ENCODE results near the gene NATD1.

Gene NATD1

DNA sequence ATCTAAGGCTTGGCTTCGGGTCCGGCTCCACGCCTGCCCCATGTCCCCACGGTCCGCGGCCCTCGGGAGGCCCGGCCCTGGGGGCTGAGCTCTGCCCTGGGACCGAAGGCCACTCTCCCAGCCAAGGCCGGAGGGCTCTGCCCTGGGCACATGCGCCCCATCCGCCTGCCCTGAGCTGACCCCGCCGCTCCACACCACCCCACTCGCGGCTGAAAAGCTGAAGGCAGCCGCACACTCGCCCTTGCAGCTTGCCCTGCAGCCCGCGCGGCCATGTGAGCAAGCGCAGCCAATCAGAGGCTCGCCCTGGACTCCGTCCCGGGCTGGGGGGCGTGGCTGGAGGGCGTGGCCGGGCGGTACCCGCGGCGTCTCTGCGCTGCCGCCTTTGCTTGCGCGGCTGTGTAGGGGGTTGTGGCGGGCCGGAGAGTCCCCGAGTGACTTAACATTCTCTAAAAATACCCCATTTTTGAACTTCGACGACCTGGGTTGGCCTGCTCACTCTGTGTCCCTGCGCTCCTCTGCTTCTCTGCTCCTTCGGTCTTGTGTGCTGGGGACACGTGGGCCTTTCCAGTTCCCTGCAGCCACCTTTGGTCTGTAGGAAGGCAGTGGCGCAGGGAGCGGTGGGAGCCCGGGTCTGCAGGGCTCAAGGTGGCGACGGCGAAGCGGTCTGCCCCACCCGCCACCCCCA, 22.5 kb upstream of the NATD1 start:
- DNase-seq (ENCODE audit: low read depth): no peak

DNA sequence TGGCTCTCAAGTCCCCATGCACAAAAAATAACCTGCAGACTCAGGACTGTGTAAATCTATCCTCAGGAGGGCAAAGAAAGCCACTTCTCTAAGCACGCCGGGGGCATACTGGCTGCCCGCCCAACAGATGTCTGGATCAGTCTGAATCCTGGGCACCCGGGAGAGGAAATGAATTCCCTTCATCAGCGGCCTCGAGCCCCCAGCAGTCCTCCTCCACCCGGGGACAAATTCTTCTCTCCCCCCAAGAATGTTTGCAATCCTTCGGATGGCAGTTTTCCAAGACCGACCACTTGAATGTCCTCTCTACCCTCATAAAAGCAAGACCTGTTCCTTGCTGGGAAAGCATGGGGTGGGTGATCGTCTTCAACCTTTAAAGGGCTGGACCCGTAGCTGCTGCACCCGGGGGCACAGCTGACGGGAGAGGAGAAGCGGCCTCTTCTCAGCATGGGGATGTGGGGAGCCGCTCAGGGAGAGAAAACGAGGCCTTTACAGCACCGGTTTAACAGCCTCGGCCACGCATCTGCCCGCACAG, 21.9 kb upstream of the NATD1 start:
- no peak for DNase-seq (ENCODE audit: low read depth)

DNA sequence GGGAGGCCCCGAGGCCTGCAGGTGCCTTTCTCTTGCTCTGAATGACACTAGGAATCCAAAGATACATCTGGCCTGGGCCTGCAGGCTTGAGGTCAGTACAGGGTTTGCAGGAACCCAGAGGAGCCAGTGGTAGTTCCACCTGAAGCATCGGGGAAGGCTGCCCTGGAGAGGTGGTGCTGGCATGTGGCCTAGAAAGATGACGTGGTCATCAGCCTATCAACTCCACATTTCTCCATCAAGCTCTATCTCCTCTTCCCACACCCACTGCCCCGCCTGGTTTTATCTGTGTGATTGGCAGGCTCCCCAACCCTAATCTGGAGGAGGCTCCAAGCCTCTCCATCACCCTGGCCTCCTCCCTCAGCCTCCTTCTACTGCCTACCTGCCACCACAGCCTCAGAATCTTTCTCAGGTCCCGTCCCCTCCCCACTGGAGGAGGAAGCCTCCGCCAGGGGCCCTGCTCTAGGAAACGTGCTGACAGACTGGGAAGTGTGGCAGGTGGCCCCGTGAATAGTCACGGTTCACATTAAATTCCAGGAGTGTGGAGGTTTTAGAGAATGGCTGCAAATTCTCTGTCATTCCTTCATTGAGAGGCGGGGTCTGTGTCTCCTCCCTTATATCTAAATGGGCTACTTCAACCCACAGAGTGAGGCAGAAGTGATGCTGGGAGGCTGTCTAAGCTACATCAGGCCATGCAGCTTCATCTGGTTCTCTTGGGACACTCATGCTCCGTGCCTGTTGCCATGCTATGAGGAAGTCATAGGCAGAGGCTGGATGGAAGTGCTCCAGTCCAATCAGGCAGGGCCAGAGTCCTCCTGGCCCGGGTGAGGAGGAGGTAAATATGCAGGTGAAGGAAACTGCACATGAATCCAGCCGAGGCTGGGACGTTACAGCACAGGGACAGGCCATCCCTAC, 19.9 kb upstream of the NATD1 start:
- DNase-seq (ENCODE audit: low read depth): no peak

DNA sequence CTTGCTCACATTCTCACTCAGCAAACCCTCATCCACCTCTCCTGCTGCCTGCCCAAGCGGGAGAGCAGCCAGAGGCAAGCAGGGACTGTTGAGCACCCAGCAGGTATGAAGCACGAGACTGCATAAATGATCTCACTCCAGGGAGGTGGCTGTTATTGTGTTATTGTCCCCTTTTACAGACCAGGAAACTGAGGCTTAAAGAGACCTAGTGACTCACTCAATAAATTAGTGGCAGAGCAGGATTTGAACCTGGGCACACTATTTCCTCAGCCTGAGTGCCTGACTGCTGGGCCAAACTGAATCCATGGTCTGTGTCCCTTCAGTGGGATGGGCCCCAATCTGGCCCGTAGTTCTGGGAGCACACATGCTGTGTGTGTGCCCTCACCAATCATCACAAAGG, 19.0 kb upstream of the NATD1 start:
- no peak for DNase-seq (ENCODE audit: low read depth)

DNA sequence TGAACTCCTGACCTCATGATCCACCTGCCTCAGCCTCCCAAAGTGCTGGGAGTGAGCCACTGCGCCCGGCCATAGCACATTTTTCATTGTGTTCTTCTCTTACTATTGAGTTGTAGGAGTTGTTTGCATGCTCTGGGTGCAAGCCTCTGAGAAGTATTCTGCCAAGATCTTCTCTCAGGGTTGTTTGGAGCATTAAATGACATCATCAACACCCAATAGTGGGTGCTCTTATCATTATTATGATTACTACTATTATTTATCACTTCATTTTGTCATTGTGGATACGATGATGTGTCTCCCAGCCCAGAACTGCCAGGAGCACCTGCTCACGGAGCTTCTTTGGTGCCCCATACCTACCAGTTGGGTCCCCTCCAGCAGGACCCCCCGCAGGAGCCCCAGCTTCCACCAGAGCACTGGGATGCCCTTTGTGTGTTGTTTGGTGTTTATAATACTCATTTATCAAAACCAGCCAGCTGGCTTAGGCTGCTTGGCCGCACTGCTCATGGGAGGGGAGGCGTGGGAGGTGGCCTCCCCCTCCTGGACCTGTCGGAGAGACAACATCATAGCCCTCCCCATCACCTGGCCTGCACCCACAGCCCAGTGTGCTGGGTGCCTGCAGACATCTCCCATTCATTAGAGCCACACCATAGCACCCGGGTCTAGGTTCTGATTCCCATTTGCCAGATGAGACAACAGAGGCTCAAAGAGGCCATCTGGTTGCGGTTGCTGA, 18.4 kb upstream of the NATD1 start:
- no peak for DNase-seq (ENCODE audit: low read depth)

DNA sequence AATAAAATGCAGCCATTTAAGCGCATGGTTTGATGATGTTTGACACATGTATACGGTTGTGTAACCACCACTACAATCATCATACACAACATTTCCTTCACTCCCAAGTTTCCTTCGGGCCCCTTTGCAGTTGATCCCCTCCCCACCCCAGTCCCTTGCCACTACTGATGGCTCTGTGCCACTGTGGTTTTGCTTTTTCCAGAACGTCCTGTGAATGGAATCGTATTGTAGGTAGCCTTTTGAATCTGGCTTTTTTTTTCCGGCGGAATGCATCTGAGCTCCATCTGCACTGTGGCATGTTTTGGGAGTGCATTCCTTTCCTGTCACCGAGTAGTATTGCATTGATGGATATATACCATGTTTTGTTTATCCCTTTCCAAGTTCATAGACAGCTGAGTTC, 16.2 kb upstream of the NATD1 start:
- DNase-seq (ENCODE audit: low read depth): no peak

DNA sequence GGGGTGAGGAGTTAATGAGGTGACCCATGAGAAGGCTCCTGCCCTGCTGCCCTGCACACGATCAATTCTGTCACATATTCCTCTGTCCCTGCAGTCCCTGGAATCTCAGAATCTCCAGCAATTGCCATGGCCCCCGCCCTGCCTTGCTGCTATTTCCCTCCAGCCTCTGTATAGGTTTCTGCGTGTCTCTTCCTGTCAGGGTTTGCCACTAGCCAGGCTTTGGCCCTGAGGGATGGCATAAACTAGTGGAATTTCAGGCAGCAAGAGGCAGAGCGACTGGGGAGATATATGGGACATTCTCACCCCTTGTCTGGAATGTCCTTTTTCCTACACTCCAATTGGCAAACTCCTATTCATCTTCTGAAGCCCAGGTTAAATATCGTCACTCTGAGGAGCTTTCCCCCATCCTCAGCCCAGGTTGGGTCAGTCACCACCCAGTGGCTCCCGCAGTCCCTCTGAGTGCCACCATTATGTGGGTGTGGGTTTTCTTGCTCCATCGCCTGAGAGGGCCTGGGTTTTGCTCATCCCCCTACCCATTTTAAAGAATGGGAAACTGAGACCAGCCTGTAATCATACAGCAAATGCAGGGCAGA, 15.5 kb upstream of the NATD1 start:
- no peak for DNase-seq (ENCODE audit: low read depth)

DNA sequence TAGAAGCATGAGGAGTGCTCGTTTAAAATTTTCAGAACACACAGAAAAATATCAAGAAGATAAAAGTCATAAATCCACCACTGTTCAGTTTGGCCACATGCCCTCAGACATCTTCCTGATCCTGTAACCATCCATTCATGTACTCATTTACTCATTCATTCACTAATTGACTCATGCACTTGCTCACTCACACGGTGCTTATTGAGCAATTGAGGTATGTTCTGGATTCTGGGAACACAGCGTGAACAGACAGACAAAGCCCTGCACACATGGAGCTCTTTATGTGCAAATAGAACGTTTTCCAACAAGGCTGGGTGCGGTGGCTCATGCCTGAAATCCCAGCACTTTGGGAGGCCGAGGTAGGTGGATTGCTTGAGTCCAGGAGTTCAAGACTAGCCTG, 10.2 kb upstream of the NATD1 start:
- no peak for DNase-seq (ENCODE audit: low read depth)

DNA sequence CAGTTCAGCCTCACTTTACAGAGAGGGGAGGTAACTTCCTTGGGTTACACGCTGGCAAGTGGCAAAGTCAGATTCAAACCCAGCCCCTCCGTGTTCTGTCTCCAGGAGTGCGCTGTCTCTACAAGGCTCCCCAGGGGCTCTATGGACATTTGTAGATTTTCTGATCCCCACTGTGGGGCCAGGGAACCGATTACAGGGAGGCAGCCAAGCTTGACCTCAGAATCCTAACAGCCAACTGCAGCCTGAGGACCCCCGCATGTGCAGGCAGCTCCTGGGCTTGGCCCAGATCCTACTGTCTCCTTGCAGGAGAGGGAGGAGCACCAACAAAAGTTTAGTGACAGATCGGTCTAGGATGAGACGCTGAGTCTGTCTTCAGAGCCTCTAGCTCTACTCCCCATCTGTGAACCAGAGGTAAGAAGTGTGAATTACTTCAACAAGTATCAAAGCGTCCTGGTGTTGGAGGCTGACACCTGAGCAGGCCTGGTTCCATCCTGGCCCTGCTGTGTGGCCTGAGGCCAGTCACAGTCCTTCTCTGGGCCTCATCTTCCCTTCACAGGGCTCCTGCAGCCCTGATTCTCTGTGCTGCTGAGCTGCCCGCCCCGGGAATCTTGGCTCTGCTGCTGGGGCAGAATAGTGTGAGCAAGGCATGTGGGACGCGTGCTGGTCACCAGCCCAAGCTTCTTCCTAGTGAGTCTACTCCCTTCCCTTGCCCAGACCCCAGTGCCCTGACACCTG, 9.2 kb upstream of the NATD1 start:
- no peak for DNase-seq (ENCODE audit: low read depth)

DNA sequence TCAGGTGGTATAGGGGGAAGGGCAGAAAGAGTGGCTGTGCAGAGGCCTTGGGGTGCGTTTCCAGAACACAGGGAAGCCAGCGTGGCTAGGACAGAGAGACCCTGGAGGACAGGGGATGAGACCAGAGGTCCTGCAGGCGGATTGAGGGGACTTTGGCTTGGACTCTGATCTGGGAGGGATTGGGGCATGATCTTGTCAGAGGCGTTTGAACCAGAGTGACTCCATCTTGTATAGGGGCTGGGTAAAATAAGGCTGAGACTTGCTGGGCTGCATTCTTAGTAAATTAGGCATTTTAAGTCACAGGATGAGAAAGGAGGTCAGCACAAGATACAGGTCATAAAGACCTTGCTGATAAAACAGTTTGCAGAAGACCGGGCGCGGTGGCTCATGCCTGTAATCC, 5.4 kb upstream of the NATD1 start:
- no peak for DNase-seq (ENCODE audit: low read depth)

DNA sequence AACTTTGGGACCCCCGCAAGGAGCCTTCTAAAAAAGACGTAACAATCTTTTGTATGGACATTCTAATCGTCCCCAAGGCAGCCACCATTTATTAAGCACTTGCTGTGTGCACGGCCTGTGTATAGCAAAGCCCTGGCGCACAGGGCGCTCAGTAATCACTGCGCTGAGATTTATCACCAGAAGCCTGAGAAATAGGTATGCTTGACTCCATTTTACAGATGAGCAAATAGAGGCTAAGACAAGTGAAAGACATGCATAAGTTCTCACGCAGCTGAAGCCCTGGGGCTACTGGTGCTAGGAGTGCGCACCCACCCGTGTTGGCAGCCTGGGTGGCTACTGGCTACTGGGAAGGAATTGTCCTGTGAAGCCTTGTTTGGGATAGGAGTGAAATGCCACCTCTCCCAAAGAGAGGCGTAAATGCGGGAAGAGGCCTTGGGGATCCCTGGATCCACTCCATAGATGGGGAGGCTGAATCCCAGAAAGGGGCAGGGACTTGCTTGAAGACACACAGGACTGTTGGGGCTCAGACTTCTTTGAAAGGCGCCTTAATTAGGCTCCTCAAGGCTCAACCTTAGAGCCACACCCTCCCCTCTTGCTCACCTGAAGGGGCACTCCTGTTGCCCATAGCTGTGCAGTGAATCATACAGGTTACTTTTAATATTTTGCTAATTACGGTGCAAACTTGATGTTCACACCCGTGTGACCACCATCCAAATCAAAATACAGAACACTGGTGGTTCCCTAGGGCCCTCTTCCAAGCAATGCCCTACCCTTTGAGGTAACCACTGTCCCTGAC, 634 bp upstream of the NATD1 start:
- DNase-seq (ENCODE audit: low read depth): no peak

DNA sequence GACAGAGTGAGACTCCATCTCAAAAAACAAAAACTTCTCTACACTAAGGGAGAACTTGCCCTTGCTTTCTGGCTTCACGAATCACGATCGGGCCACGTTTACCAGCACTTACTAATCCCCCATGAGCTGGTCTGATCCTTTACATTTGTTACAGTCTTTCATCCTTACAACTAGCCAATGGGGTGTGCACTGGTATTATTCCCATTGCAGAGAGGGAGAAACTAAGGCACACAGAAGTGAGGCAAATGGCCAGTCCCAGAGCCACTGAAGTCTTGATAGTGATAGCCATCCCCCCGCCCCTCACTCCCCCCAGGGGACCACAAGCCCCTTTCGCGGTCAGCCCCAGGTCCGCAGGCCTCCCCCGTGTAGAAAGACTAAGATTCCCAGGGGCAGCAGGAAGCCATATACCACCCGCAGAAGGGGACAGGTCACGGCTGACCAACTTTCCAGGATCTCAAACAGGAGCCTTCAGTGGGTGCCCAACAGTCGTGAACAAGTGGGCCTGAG, 868 bp downstream of the NATD1 start:
- no peak for DNase-seq (ENCODE audit: low read depth)

DNA sequence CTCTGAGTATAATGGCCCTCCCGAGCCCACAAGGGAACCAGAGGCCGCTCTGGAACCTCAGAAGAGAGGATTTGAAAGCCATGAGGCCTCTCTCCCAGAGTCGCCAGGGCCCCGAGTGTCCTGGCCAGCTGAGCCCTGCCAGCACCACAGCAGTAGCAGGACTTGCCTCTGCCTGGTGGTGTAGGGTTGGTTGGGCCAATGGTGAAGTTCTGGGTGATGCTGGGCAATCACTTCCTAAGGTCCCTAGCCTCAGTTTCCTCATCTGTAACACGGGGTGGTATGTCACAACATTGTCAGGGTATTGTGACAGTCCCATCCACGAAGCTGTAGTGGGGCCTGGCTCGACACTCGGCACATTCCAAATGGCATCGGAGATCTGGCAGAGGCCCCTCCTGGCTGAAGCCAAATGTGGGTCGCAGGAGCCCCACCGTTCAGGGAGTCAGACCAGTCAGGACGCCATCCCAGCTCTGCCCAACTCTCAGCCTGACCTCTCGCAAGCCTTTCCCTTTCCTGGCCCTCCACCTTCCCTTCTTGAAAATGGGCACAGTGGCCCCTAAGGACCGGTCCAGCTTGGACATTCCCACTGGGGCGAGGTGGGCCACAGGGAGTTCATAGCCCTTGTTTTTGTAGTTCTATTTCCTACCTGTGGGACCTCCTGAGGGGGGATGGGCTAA, 1.7 kb downstream of the NATD1 start:
- DNase-seq (ENCODE audit: low read depth): no peak

DNA sequence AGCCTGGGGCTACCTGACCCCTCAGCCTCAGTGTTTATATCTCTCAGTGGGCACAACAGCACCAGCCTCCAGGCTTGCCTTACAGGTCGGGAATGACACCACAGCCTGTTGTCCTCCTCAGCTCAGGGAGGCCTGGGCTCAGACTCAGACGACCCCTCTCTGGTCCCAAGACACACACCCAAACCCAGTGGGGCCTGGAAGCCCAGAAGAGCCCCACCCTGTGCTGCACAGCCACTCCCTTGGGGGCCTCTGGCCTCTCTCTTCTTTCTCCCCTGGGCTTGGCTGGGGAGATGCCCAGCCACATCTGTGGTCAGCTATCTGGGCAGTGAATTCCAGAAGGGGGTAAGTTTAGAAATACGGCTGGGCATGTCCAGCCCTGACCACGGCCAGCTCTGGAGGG, 2.4 kb downstream of the NATD1 start:
- no peak for DNase-seq (ENCODE audit: low read depth)

DNA sequence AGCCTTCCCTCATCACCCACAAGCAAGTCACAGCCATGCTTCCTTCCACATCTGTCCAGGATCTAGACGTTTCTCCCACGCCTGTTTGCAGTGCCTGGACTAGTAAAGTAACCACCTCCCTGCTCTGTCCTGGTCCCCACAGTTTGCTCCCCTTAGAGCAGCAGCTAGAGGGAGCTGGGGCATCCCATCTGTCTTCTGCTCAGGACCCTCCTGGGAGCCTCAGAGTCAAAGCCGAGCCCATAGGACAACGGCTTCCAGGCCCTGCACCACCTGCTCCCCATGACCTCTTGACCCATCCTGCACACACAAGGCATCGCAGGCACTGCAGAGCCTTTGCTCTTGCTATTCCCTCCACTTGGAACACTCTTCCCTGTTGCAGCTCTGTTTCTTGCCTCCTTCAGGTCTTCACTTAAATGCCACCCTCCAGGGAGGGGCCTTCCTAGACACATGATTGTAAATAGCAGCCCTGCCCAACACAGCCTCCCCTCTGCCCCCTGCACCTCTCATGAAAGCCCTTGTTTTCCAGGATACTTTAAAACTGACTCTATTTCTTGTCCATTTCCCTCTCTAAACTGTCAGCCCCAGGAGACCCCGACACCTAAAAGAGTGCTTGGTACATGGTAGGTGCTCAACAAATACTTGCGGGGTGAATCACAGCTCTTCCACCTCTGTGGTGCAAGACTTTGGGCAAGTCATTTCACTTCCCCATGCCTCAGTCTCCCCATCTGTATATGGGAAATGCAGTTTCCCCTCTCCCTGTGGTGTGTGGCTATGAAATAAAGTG, 3.1 kb downstream of the NATD1 start:
- no peak for DNase-seq (ENCODE audit: low read depth)

DNA sequence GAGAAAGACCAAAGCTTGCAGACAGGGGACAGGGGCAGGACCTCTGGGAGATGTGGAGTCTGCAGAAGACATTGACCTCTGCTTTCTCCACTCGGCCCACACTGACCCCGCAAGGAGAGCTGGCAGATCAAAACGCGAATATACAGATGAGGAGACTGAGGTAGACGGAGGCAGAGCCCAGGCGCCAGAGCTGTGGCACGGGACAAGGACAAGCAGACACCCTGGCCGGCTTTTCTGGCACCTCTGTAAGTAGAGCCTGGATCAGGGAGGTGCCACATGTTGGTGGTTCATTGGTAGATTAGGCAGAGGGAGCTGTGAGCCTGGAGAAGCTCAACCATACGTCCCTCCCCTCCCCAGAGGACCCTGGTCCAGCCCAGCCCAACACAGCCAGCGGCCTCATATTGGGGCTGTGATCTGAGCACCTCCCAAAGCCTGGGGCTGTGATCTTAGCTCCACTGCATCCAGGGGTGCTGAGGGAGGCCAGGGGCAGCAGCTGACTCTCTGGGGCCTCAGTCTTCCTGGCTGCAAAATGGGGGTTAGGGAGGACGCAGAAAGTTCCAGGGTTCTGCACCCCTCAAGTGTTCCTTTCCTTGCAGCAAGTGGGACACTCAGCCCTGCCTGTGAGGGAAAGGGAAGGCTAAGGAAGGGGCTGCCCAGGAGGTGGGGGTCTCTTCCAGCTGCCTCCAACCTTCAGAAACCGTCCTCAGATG, 4.0 kb downstream of the NATD1 start:
- no peak for DNase-seq (ENCODE audit: low read depth)

DNA sequence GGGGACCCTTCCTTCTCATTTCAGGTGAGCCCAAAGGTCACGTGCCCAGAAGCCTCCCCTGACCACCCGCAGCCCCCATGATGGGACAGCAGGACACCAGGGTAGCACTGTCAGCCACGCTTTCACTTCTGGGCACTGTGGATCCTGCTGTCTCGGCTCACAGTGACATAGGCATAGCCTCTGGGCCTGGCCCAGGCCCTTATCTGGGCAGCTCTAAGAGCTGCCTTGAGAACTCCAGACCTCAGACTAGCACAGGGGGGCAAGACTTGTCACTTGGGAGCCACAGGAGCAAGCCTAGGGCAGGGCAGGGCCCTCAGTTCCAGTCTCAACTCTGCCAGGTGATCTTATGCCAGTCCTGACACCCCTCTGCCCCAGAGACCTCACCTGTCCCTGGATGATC, 4.7 kb downstream of the NATD1 start:
- DNase-seq (ENCODE audit: low read depth): no peak

DNA sequence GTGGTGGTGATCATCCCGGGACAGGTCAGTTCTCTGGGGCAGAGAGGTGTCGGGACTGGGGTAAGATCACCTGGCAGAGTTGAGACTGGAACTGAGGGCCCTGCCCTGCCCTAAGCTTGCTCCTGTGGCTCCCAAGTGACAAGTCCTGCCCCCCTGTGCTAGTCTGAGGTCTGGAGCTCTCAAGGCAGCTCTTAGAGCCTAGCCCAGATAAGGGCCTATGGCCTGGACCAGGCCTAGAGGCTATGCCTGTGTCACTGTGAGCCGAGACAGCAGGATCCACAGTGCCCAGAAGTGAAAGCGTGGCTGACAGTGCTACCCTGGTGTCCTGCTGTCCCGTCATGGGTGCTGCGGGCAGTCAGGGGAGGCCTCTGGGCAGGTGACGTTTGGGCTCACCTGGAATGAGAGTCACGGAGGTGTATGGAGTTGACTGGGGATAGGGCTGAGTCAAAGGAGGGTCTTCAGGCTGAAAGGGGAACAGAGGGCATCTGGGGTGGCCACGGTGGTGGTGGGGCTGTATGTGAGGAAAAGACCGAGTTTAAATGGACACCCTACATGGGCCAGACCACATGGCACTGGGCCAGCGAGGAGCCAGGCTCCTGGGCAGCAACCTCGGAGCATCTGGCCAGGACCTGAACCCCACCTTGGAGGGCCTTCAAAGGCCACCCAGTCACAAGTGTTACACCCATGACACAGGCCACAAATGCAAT, 5.5 kb downstream of the NATD1 start:
- DNase-seq (ENCODE audit: low read depth): no peak
